Measurements from ENCODE around the gene KCMF1.

The KCMF1 gene

DNA sequence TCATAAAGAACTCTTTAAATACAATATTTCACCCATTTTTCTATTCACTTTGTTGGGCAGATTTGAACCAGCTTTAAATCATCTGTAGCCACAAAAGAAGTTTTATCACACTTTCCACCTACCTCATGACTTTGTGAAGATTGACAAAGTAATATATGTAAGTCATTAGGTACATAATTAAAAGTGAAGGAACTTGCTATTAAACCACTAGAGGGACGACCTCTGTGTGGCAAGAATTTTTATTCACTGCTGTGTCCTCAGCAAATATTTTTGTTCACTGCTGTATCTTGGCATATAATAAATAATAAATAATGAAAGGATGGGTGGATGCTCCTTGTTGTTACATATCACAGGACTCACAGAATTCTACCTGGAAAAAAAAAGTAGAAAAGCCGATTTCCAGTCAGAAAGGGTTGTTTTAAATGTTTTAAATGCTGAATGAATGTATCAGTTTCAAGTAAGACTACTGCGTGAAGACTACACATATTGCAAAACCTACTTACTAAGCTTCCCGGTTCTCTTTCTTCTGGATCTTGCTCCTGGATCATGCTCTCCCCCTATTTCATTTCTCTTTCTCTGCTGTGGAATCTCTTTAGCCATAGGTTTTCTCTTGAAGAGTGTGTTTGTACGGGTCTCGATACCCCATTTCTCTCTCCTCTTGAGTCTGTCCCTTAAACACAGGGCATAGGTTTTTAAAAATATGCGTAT is 44.8 kb downstream of the KCMF1 start:
- H3K4me3 ChIP-seq (ENCODE audit: low read length): no peak overlapping the region
- TF ChIP-seq ZNF274 (IDR thresholded peaks at IDR 0.05; ENCODE audit: low read depth, low read length): no peak

GRCh38 chr2:85016446-85016845 is 45.5 kb downstream of the KCMF1 start:
- H3K4me3 ChIP-seq (ENCODE audit: low read length): no peak overlapping the region

GRCh38 chr2:85017411-85018048 is 46.6 kb downstream of the KCMF1 start:
- TF ChIP-seq ZNF274 (IDR thresholded peaks at IDR 0.05; ENCODE audit: low read depth, low read length): no peak
- H3K4me3 ChIP-seq (ENCODE audit: low read length): no peak overlapping the region

More at GRCh38 chr2:85016446-85016845, 45.5 kb downstream of the KCMF1 start:
- TF ChIP-seq ZNF274 (IDR thresholded peaks at IDR 0.05; ENCODE audit: low read depth, low read length): no peak

DNA sequence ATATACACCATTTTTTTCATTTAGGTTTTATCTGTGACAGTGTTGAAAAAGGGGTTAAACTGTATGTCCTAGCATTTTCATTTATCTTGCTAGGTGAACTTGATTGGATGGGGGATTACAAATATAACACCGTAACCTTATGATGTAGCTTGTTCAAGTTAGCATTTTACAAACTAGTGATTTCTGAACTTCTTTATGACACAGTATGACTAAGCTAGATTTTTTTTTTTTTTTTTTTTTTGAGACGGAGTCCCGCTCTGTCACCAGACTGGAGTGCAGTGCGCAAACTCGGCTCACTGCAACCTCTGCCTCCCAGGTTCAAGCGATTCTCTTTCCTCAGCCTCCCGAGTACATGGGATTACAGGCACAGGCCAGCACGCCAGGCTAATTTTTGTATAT is 47.1 kb downstream of the KCMF1 start:
- no peak for TF ChIP-seq ZNF274 (IDR thresholded peaks at IDR 0.05; ENCODE audit: low read depth, low read length)
- no peak overlapping the region for H3K4me3 ChIP-seq (ENCODE audit: low read length)

- H3K4me3 ChIP-seq (ENCODE audit: low read length): no peak overlapping the region
- no peak for TF ChIP-seq ZNF274 (IDR thresholded peaks at IDR 0.05; ENCODE audit: low read depth, low read length)
Observed at GRCh38 chr2:85019121-85019520, 48.2 kb downstream of the KCMF1 start.

DNA sequence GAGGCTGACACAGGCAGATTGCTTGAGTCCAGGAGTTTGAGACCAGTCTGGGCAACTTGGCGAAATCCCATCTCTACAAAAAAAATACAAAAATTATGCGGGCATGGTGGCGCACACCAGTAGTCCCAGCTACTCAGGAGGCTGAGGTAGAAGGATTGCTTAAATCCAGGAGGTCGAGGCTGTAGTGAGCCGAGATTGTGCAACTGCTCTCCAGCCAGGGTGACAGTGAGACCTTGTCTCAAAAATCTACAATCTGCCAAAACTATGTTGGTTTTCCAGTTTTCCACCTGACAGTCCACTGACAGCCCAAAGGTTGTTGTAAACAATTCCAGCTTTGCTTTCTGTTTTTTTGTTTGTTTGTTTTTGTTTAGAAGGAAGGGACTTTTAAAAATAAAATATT is 51.3 kb downstream of the KCMF1 start:
- no peak for TF ChIP-seq ZNF274 (IDR thresholded peaks at IDR 0.05; ENCODE audit: low read depth, low read length)
- H3K4me3 ChIP-seq (ENCODE audit: low read length): no peak overlapping the region

DNA sequence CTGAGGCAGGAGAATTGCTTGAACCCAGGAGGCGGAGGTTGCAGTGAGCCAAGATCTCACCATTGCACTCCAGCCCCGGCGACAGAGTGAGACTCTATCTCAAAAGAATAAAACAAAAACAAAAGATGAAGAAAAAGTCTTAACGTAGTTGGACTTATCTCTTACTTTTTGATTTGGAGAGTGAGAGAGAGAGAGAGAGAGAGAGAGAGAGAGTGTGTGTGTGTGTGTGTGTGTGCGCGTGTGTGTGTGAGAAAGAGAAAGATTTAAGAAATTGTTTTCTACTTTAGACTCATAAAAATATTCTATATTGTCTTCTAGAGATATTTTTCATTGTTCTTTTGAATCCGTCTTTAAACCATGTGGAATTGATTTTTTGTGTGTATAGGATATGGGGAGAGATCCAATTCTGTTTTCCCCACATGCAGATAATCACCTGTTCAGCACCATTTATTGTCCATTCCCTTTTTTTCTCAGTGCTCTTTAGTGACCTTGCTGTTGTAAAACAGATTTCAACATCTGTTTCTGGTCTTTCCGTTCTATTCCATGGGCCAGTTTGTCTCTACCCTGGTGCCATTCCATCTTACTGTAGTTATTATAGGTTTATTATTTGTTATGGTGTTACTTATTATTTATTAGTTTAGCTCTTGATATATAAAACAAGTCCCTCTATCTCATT is 53.5 kb downstream of the KCMF1 start:
- H3K4me3 ChIP-seq (ENCODE audit: low read length): no peak overlapping the region
- no peak for TF ChIP-seq ZNF274 (IDR thresholded peaks at IDR 0.05; ENCODE audit: low read depth, low read length)

GRCh38 chr2:85032621-85033020 is 61.7 kb downstream of the KCMF1 start:
- no peak overlapping the region for H3K4me3 ChIP-seq (ENCODE audit: low read length)
- TF ChIP-seq ZNF274 (IDR thresholded peaks at IDR 0.05; ENCODE audit: low read depth, low read length): no peak

DNA sequence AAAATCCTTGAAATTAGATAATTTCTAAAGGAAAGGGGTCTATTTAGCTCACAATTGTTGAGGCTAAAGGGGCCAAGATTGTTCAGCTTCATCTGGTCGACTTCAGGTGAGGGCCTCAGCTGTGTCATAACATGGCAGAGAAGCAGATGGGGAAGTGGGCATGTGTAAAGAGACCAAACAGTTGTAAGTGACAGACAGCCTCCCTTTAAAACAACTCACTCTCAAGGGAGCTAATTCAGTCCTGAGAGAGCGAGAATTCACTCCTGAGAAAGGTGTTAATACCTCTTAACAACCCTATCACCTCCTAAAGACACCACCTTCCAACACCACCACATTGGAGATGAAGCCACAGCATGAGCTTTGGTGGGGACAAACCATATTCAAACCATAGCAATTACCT is 62.4 kb downstream of the KCMF1 start:
- H3K4me3 ChIP-seq (ENCODE audit: low read length): no peak overlapping the region
- TF ChIP-seq ZNF274 (IDR thresholded peaks at IDR 0.05; ENCODE audit: low read depth, low read length): no peak

DNA sequence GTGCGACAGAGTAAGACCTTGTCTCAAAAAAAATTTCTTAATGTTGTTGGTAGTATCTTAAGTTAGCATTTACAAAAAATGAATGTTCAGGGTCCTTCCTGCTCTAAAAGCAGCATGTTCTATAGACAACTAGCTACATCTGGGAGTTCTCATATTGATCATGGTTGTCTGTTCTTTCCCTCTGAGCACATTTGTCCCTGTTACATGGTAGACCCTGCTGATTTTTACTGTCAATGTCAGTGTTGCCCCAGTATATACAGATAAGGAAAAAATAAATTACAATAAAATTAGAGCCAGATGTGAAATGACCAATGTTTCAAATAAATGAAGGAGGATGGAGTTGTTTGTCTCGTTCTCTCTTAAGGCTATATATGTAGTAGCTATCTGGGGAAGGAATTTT is 63.2 kb downstream of the KCMF1 start:
- TF ChIP-seq ZNF274 (IDR thresholded peaks at IDR 0.05; ENCODE audit: low read depth, low read length): no peak
- H3K4me3 ChIP-seq (ENCODE audit: low read length): no peak overlapping the region

DNA sequence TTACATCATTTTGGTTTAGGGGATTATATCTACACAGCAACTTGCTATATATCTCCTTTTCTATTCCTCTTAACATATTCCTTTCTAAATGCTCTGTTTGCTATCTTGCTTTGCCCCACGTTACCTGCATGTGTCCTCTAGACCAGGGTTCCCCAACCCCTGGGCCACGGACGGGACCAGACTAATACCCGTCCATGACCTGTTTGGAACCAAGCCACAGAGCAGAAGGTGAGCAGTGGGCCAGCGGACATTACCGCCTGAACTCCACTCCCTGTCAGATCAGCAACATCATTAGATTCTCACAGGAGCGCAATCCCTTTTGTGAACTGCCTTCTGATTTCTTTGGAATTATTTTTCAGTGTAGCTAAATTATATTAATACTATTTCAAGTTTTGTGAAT is 66.7 kb downstream of the KCMF1 start:
- no peak overlapping the region for H3K4me3 ChIP-seq (ENCODE audit: low read length)
- TF ChIP-seq ZNF274 (IDR thresholded peaks at IDR 0.05; ENCODE audit: low read depth, low read length): no peak

- H3K4me3 ChIP-seq (ENCODE audit: low read length): no peak overlapping the region
- no peak for TF ChIP-seq ZNF274 (IDR thresholded peaks at IDR 0.05; ENCODE audit: low read depth, low read length)
Observed at GRCh38 chr2:85042330-85042729, 71.4 kb downstream of the KCMF1 start.

DNA sequence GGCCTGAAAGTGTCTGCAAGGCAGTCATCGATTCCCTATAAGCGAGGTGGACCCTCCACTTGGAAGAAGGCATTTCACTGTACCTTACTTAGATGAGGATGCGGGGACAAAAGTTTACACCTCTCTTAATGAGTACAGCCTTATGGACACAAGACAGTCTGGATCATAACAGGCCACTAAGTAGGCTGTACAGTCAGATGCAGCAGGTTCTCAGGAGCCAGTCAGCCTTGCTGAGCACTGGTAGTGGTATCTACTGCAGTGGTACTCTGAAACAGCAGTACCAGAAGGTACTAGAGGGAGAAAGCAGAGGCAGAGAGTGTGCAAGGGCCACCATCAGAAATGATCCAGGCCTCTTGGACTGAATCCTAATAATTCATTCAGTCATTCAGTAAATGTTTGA is 77.6 kb downstream of the KCMF1 start:
- TF ChIP-seq ZNF274 (IDR thresholded peaks at IDR 0.05; ENCODE audit: low read depth, low read length): no peak
- no peak overlapping the region for H3K4me3 ChIP-seq (ENCODE audit: low read length)

GRCh38 chr2:85049236-85049635 is 78.3 kb downstream of the KCMF1 start:
- TF ChIP-seq ZNF274 (IDR thresholded peaks at IDR 0.05; ENCODE audit: low read depth, low read length): no peak
- no peak overlapping the region for H3K4me3 ChIP-seq (ENCODE audit: low read length)

- H3K4me3 ChIP-seq (ENCODE audit: low read length): no peak overlapping the region
- TF ChIP-seq ZNF274 (IDR thresholded peaks at IDR 0.05; ENCODE audit: low read depth, low read length): no peak
Observed at GRCh38 chr2:85053802-85054201, 82.8 kb downstream of the KCMF1 start.
